ENCODE results near the gene TRUB2.
"Not testable (repeated sequence)": the region's sequence is repeated elsewhere in the genome, so short reads cannot be mapped to it uniquely, and the experiment has no call there.

TRUB2 gene

DNA sequence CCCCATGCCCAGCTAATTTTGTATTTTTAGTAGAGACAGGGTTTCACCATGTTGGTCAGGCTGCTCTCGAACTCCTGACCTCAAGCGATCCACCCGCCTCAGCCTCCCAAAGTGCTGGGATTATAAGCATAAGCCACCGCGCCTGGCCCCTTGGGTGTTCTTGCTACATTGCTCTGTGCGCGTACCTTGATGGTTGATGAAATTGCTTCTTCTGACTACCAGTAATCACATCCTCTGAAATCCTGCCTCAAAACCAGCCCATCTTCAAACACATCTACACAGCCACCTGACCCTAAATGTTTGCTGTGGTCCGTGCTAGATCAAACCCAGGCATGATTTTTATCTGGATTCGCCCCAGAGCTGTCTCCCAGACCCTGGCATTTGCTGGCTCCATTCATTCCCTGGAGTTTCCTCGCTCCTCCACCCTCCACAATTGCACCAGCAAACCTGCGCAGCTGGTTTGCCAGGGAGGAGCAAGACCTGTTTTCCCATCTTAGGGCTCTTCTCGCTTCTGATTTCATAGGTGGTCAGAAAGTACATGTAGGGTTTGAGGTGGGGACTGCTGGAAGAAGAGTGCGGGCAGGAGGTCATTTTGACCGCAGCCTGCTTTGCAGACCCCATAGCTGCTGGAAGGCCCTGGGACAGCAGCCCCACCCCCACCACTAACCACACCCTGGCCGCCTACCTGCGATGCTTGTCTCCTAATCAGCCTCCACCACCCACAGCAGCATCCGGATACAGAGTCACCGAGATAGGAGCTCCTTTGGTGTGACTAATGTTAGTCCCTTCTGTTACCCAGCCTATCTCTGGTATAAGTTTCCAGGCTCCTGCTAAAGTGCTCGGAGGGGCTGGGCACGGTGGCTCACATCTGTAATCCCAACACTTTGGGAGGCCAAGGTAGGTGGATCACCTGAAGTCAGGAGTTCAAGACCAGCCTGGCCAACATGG lies 23.4 kb downstream of the TRUB2 start:
- DNase-seq (ENCODE audit: low read depth in 2 of 2), result no peak

- DNase-seq (ENCODE audit: low read depth in 2 of 2), result no peak
Measured at GRCh38 chr9:128297221-128297773, 24.9 kb downstream of the TRUB2 start.

- DNase-seq (ENCODE audit: low read depth in 2 of 2), result no peak
Measured at GRCh38 chr9:128296340-128297220, 25.7 kb downstream of the TRUB2 start.

DNA sequence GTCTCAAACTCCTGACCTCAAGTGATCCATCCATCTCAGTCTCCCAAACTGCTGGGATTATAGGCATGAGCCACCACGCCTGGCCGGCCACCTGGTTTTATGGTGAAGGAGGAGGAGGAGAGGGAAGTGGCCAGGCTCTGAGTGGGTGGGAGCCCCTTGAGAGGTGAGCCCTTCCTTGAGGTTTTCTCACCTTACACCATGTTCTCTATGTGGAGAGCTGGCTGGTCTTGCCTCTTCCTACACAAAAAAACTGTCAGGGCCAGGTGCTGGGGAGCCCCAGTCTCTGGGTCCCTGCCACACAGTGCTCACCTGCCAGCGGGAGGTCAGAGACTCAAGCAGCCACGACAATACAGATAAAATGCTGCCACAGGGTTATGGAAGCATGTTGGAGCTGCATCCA lies 28.1 kb downstream of the TRUB2 start:
- no peak for DNase-seq (ENCODE audit: low read depth in 2 of 2)

DNA sequence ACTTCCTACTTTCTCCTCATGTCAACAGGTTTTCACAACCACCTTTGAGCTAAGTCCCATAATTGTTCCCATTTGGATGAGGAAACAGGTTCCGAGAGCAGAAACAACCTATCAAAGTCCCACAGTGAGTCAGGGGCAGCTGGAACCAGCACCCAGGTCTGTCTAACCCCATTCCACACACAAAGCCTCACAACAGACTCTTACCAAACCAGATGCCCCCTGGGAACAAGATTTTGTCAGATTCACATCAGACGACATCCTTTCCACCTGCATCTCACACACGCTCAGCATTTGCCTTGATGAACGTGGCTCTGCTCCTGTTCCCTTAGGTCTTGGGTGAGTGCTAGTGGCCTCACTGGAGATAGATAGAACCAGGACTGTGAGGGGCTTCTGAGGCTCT lies 29.2 kb downstream of the TRUB2 start:
- no peak for DNase-seq (ENCODE audit: low read depth in 2 of 2)

DNA sequence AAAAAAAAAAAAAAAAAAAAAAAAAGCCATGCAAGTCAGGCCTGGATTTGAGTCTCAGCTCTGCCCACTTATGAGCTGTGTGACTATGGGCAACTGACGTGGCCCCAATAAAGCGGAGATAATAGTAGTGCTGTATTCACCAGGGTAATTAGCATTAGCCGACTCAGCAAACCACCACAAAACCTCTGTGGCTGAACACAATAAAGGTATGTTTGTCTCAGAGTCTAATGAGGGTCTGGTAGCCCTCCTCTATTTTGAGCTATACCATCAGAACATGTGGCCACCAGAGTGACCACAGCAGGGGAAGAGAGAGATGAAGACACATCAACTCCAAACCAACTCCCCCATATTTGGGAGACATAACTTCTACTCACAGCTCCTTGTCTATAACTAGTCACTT lies 30.2 kb downstream of the TRUB2 start:
- DNase-seq (ENCODE audit: low read depth in 2 of 2), result no peak

DNA sequence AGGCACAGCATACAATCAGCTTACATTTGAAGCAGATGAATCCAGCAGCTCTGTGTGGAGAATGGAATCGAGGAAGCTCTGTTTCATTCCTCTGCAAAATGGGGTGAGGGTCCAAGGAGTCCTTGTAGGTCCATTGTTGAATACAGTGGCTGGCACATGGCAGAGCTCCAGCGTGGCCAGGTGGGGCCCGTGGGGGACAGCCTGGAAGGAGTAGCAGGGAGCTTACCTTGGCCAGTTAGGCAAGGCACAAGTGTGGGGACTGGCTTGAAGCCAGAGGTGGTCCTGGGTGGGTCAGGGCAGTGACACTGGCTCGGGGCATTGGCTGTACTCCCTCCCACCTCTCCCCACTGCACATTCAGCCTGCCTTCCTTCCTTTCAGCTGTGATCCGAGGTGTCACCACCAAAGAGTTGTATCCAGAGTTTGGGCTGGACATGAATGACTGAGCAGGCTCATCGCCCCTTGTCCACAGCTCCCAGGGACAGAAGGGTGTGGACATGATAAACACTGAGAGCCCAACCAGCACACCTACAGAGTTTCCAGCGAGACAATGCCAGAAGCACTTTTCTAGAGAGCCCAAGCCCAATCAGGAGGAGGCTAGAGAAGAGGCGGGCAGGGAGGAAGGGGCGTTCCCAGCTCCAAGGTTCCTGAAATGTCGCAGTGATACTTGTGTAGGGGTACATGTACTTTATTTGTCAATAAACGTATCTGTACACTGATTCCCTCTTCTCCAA lies 33.8 kb downstream of the TRUB2 start:
- no peak for DNase-seq (ENCODE audit: low read depth in 2 of 2)

- no peak for DNase-seq (ENCODE audit: low read depth in 2 of 2)
Measured at GRCh38 chr9:128286440-128286839, 35.8 kb downstream of the TRUB2 start.

- no peak for DNase-seq (ENCODE audit: low read depth in 2 of 2)
Measured at GRCh38 chr9:128285033-128285784, 37.0 kb downstream of the TRUB2 start.

GRCh38 chr9:128282500-128282899 lies 39.7 kb downstream of the TRUB2 start:
- no peak for DNase-seq (ENCODE audit: low read depth in 2 of 2)

DNA sequence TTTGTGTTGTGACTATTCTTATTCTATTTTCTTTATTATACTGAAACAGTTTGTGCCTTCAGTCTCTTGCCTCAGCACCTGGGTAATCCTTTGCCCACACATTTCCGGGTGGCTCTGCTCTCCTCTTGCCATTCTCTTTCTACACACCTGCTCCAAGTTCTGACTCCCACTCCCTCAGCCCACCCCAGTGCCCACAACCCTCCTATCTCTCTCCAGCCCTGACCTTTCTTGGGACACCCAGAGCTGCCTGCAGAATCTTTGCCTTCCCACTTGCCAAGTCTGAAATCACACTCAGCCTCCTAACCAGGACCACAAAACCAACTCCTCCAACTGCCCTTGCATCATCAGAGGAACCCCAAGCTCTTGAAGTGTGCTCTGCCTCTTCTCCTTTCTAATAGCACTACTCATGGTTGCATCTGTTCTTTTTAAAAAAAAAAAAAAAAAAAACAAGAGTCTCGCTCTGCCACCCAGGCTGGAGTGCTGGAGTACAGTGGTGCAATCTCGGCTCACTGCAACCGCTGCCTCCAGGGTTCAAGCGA lies 42.1 kb downstream of the TRUB2 start:
- DNase-seq (ENCODE audit: low read depth in 2 of 2), result no peak

DNA sequence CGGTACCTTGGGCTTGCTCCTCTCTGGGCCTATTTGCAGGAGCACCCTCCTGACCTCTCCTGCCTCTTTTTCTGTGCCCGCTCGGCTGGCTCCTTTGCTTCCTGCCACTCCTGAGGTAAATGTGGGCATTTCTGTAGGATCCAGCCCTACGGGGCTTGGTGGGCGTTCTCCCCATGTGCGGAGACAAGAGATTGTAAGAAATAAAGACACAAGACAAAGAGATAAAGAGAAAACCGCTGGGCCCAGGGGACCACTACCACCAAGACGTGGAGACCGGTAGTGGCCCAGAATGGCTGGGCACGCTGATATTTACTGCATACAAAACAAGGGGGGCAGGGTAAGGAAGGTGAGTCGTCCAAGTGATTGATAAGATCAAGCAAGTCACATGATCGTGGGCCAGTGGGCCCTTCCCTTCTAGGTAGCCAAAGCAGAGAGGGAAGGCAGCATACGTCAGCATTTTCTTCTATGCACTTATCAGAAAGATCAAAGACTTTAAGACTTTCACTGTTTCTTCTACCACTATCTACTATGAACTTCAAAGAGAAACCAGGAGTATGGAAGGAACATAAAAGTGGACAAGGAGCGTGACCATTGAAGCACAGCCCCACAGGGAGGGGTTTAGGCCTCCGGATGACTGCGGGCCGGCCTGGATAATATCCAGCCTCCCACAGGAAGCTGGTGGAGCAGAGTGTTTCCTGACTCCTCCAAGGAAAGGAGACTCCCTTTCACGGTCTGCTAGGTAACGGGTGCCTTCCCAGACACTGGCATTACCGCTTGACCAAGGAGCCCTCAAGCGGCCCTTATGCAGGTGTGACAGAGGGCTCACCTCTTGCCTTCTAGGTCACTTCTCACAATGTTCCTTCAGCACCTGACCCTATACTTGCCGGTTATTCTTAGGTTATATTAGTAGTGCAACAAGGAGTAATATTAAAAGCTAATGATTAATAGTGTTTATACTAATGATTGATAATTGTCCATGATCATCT lies 42.9 kb downstream of the TRUB2 start:
- DNase-seq (ENCODE audit: low read depth in 2 of 2), result not testable (repeated sequence)

DNA sequence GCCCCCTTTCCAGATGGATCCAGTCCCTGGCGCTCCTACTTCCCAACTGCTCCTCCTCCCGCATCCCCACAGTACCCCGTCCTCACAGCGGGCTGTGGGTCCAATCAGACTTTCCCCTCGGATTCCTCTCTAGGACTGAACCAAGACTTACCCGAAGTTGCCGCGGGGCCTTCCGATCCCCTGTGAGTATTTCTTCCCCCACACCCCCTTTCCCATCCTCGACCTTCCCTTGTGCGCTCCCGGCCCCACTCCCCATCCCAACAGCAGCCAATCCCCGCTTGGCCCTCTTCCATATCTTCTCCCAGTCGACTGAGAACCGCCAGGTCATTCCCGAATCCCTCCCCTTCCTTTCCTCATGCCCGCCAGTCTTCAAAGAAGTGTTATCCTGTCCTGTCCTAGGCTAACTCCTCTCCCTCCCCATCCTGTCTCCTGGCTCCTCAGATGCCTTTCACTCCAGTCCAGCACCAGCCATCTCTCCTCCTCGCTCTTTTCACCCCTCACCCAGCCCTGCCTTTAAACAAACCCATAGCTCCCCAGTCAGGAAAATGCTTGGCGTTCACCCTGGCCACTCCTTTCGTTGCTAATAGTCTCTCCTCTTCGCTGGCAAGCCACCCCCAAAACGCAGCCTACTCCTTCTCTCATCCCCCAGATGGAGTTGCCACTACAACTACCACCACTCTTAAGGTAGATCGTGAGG lies 45.5 kb downstream of the TRUB2 start:
- no peak for DNase-seq (ENCODE audit: low read depth in 2 of 2)

DNA sequence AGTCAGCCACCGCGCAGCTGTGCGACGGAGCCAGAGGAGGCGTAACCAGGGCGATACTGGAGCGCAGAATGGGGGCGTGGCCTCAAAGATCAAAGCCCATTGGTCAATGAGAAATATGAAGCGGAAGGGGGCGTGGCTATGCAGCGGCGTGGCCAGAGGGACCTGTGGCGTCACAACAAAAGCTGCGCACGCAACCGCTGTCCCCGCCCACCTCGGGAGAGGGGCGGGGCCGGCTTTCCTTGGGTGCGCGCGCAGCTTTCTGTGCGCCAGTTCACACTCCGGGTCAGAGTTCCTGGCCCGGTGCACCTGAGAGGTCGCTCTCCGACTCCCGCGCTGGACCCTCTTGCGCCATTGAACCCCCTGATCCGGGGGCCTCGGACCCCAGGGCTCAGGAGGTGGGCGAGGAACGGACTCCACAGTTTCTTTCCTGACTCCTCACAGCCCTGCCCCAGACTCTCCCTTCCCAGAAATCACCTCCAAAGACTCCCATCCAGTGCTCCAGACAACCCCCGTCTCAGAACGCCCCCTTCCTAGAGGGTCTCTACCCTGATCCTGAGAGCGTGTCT lies 46.2 kb downstream of the TRUB2 start, which contains the start of gene SWI5:
Gene SWI5 (plus strand): TSS at position 269 of the 566 bp plus-strand sequence.
- peak; percentile 99 for DNase-seq (ENCODE audit: low read depth in 2 of 2)

GRCh38 chr9:128275198-128276007 lies 46.8 kb downstream of the TRUB2 start, which contains the start of gene GOLGA2:
Gene GOLGA2, minus strand, starts transcription at chr9:128276007. Its CDS starts 31 bp downstream, at chr9:128275976.
- no peak for DNase-seq (ENCODE audit: low read depth in 2 of 2)

DNA sequence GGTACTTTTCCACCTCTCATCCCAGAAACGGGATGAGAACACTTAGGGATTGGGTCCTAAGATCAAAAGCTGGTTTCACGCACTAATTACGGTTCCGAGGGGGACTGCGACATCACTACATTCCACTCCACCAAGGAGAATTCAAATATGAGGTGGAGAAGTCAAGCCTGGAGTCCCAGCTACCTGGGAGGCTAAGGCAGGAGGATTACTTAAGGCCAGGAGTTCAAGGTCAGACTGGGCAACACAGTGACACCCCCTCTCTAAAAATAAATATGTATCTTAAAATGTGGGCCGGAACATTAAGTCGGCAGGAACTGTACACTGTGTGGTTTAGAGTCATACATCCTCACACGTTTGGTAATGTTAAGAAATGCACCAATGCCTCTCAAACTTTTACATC lies 48.0 kb downstream of the TRUB2 start:
- no peak for DNase-seq (ENCODE audit: low read depth in 2 of 2)

- DNase-seq (ENCODE audit: low read depth in 2 of 2), result no peak
Measured at GRCh38 chr9:128271512-128271911, 50.7 kb downstream of the TRUB2 start.

Data from stimulated activated CD8-positive, alpha-beta memory T cell treated with anti-CD3 and anti-CD28 coated beads, Interleukin-15, amount 100 ng/mL, for 48 hours (primary cell).